Measurements from ENCODE around the gene WBP11. TPM values are rescaled to one million over a fixed set of nuclear protein-coding genes. Genes with fewer than 3 reads are reported as not detected.
A peak's percentile ranks its signal among the peaks of the same experiment; 100 is the strongest.

Gene WBP11
- total and polyA plus RNA-seq, 2 donors, result 9.2 to 24.5 TPM

DNA sequence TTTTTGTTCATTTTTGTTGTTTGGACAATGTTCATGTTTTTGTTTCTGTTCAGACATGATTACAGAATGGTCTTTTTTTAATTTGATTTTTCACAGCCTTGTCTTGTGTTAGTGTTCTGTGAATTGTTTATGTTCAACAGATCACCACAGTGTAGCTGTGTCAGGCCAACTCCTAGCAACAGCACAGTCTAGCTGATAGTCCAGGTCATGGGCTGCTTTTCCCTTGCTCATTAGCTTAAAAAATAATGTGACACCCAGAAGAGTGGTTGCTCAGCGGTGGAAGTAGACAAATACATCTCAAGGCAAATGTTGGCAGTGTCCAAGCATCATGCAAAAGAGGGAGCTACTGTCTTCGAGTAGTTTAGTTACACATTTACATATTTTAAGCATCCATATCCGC is 22.4 kb downstream of the WBP11 start:
- H3K4me1 ChIP-seq (ENCODE audit: control insufficient read depth in 2 of 2, insufficient read depth in 2 of 2, low read length in 2 of 2), result peaks cover 0 to 5% of the 10 kb centered on the region in 2 donors
- no peak for DNase-seq (ENCODE audit: low read depth in 6 of 9, low spot score in 9 of 9)
- H3K4me3 ChIP-seq (ENCODE audit: low read length in 2 of 2), result no peak overlapping the region
- no peaks in the 10 kb centered on the region for H3K9me3 ChIP-seq (ENCODE audit: control insufficient read depth in 2 of 2, insufficient read depth in 1 of 2, low read length in 1 of 2)
- 97% methylated on average over 3 of the region's 3 CpGs for WGBS
- peaks cover 3 to 11% of the 10 kb centered on the region in 2 donors for H3K36me3 ChIP-seq (ENCODE audit: control insufficient read depth in 2 of 2, insufficient read depth in 2 of 2, low read length in 1 of 2)
- no peak overlapping the region for H3K27ac ChIP-seq (ENCODE audit: low read depth in 1 of 2, low read length in 1 of 2)
- H3K27me3 ChIP-seq (ENCODE audit: control insufficient read depth in 2 of 2, insufficient read depth in 1 of 2, low read length in 1 of 2), result no peaks in the 10 kb centered on the region

DNA sequence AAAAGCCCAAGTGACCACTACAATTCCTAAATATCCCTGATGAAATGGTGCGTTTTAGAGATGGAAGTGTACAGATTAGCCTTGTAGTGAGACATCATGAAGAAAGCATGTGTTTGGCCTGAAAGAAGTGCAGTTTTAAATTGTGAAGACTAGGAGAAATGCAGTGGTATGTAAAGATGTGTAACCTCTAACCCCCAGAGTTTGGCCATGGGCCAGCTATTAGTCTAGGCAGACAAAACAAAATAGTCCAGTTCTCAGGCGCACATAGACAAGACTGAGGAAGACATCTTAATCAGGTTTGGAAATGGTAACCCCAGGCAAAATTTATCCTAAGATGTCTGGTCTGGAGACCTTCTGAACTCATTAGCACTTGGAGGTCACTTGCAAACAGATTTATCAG is 23.4 kb downstream of the WBP11 start:
- H3K4me3 ChIP-seq (ENCODE audit: low read length in 2 of 2), result no peak overlapping the region
- no peaks in the 10 kb centered on the region for H3K9me3 ChIP-seq (ENCODE audit: control insufficient read depth in 2 of 2, insufficient read depth in 1 of 2, low read length in 1 of 2)
- peaks cover 5 to 6% of the 10 kb centered on the region in 2 donors for H3K4me1 ChIP-seq (ENCODE audit: control insufficient read depth in 2 of 2, insufficient read depth in 2 of 2, low read length in 2 of 2)
- no peak overlapping the region for H3K27ac ChIP-seq (ENCODE audit: low read depth in 1 of 2, low read length in 1 of 2)
- DNase-seq (ENCODE audit: low read depth in 6 of 9, low spot score in 9 of 9), result no peak
- 98% methylated on average over 2 of the region's 2 CpGs for WGBS
- H3K36me3 ChIP-seq (ENCODE audit: control insufficient read depth in 2 of 2, insufficient read depth in 2 of 2, low read length in 1 of 2), result peaks cover under 1 to 5% of the 10 kb centered on the region in 2 donors
- H3K27me3 ChIP-seq (ENCODE audit: control insufficient read depth in 2 of 2, insufficient read depth in 1 of 2, low read length in 1 of 2), result no peaks in the 10 kb centered on the region

DNA sequence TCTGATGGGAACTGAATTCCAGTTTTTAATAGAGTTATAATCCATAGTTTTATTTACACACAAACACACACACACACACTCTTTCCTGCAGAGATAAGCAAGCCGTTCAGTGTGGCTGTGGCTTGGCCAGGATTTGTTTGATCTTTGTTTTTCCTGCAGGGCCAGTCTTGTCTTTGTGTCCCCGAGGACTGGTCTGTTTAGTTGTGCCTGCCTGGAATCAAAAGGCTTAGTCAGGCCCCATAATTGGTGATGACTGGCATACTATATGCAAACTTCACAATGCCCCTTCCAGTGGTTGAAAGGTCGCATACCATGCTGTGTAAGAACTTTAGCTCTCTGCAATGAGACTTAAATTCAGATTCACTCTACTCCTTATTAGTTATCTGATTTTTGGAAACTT is 26.0 kb downstream of the WBP11 start:
- peaks cover 6 to 12% of the 10 kb centered on the region in 2 donors for H3K4me1 ChIP-seq (ENCODE audit: control insufficient read depth in 2 of 2, insufficient read depth in 2 of 2, low read length in 2 of 2)
- whole genome bisulfite sequencing, result 92% methylated on average over 3 of the region's 3 CpGs
- no peak overlapping the region for H3K4me3 ChIP-seq (ENCODE audit: low read length in 2 of 2)
- DNase-seq (ENCODE audit: low read depth in 6 of 9, low spot score in 9 of 9), result no peak
- peaks cover 0 to 5% of the 10 kb centered on the region in 2 donors for H3K9me3 ChIP-seq (ENCODE audit: control insufficient read depth in 2 of 2, insufficient read depth in 1 of 2, low read length in 1 of 2)
- H3K27ac ChIP-seq (ENCODE audit: low read depth in 1 of 2, low read length in 1 of 2), result no peak overlapping the region
- no peaks in the 10 kb centered on the region for H3K36me3 ChIP-seq (ENCODE audit: control insufficient read depth in 2 of 2, insufficient read depth in 2 of 2, low read length in 1 of 2)
- H3K27me3 ChIP-seq (ENCODE audit: control insufficient read depth in 2 of 2, insufficient read depth in 1 of 2, low read length in 1 of 2), result peaks cover 0 to 4% of the 10 kb centered on the region in 2 donors

DNA sequence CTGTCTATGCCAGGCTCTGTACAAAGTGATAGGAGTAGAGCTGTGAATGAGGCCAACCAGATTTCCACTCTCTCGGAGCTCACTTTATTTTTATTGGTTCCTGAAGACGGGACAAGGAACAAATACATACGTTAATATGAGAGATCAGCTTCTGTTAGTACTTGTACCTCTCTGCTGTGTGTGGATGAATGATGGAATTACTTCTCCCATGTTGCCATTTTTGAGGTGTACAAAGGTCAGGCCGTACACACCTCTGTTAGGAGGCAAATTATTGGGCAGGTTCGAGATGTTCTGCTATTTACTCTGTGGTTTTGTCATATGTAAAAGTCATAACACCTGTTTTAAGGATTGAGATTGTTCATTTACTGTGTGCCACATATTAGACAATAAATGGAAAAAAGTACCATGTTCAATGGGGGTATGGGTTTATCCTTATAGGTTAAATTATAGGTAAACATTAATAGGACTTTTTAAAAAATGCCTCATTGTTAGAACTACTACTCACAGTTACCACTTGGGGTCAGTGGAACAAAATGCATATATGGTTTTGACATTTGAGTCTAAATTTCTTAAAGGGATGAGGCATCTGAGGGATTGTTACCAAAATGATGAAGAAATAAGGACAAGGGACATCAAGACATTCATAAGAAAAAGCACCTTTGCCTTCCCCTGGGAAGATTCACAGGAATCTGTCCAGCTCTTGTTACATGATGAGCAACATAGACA is 26.9 kb downstream of the WBP11 start:
- H3K27me3 ChIP-seq (ENCODE audit: control insufficient read depth in 2 of 2, insufficient read depth in 1 of 2, low read length in 1 of 2), result peaks cover 0 to 4% of the 10 kb centered on the region in 2 donors
- DNase-seq (ENCODE audit: low read depth in 6 of 9, low spot score in 9 of 9), result peak in 1 of 9 donors; percentile 25
- H3K9me3 ChIP-seq (ENCODE audit: control insufficient read depth in 2 of 2, insufficient read depth in 1 of 2, low read length in 1 of 2), result peaks cover 0 to 5% of the 10 kb centered on the region in 2 donors
- H3K36me3 ChIP-seq (ENCODE audit: control insufficient read depth in 2 of 2, insufficient read depth in 2 of 2, low read length in 1 of 2), result no peaks in the 10 kb centered on the region
- H3K4me1 ChIP-seq (ENCODE audit: control insufficient read depth in 2 of 2, insufficient read depth in 2 of 2, low read length in 2 of 2), result peaks cover 7 to 12% of the 10 kb centered on the region in 2 donors
- H3K4me3 ChIP-seq (ENCODE audit: low read length in 2 of 2), result no peak overlapping the region
- 95% methylated on average over 5 of the region's 5 CpGs for WGBS
- no peak overlapping the region for H3K27ac ChIP-seq (ENCODE audit: low read depth in 1 of 2, low read length in 1 of 2)

DNA sequence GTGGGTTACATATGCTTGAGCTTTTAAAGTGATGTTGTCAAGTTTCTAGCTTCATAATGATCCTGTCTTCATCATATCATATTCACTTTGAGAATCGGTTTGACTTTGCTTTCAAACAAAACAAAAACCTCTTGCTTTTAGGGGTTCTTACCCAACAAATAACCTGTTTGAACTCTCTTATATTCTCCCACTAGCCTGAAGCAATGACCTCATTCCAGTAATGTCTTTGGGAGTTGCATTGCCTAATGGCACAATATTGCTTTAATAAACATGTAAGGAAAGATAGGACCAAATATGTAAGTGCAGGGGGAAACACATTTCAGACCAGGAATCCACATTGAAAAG is 27.7 kb downstream of the WBP11 start:
- peaks cover 0 to 4% of the 10 kb centered on the region in 2 donors for H3K27me3 ChIP-seq (ENCODE audit: control insufficient read depth in 2 of 2, insufficient read depth in 1 of 2, low read length in 1 of 2)
- peak overlapping the region; percentile 70 to 89 for H3K4me3 ChIP-seq (ENCODE audit: low read length in 2 of 2)
- H3K27ac ChIP-seq (ENCODE audit: low read depth in 1 of 2, low read length in 1 of 2), result peak overlapping the region in 1 of 2 donors; percentile 92
- H3K9me3 ChIP-seq (ENCODE audit: control insufficient read depth in 2 of 2, insufficient read depth in 1 of 2, low read length in 1 of 2), result peaks cover 0 to 5% of the 10 kb centered on the region in 2 donors
- no peak for DNase-seq (ENCODE audit: low read depth in 6 of 9, low spot score in 9 of 9)
- 49% methylated on average over 1 of the region's 1 CpG for WGBS
- peaks cover 7 to 12% of the 10 kb centered on the region in 2 donors for H3K4me1 ChIP-seq (ENCODE audit: control insufficient read depth in 2 of 2, insufficient read depth in 2 of 2, low read length in 2 of 2)
- no peaks in the 10 kb centered on the region for H3K36me3 ChIP-seq (ENCODE audit: control insufficient read depth in 2 of 2, insufficient read depth in 2 of 2, low read length in 1 of 2)

DNA sequence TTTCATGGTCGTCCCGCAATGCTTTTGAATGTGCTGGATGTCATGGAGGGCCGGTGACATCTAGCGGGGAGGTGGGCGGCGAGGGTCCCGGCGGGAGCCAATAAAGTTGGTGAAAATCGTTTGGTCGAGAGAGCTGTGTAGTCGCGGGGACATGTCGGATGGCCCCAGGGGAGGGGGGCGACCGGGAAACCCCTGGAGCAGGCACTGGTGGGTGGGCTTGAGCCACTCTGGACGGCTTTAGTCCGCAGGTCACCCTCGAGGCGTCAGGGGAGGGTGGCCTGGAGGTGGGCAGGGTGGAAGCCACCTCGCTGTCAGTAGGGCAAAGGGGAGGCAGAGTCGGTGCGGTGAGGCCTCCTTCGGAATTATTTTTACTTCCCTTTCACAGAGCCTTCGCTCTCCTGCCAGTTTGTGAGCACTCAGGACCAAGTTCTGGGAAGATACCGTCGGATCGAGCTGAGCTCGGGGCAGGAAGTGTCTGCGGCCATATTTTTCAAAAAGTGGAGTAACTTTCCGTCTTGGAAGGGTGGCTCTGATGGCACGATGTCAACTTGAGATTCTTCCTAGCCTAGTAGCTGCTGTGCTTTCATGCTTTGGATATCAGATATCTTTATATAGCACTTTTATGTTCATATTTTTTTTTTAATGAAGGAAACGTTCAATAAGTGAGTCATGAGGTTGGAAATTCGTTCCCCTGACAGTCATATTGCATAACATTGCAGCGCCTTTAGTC is 28.2 kb downstream of the WBP11 start:
- peak overlapping the region; percentile 70 to 89 for H3K4me3 ChIP-seq (ENCODE audit: low read length in 2 of 2)
- H3K4me1 ChIP-seq (ENCODE audit: control insufficient read depth in 2 of 2, insufficient read depth in 2 of 2, low read length in 2 of 2), result peaks cover 7 to 12% of the 10 kb centered on the region in 2 donors
- DNase-seq (ENCODE audit: low read depth in 6 of 9, low spot score in 9 of 9), result peak in 6 of 9 donors; percentile 22 to 66 (median 32)
- no peaks in the 10 kb centered on the region for H3K36me3 ChIP-seq (ENCODE audit: control insufficient read depth in 2 of 2, insufficient read depth in 2 of 2, low read length in 1 of 2)
- peaks cover 0 to 5% of the 10 kb centered on the region in 2 donors for H3K9me3 ChIP-seq (ENCODE audit: control insufficient read depth in 2 of 2, insufficient read depth in 1 of 2, low read length in 1 of 2)
- peaks cover 0 to 4% of the 10 kb centered on the region in 2 donors for H3K27me3 ChIP-seq (ENCODE audit: control insufficient read depth in 2 of 2, insufficient read depth in 1 of 2, low read length in 1 of 2)
- H3K27ac ChIP-seq (ENCODE audit: low read depth in 1 of 2, low read length in 1 of 2), result peak overlapping the region; percentile 92 to 94
- 4% methylated on average over 34 of the region's 34 CpGs for WGBS

DNA sequence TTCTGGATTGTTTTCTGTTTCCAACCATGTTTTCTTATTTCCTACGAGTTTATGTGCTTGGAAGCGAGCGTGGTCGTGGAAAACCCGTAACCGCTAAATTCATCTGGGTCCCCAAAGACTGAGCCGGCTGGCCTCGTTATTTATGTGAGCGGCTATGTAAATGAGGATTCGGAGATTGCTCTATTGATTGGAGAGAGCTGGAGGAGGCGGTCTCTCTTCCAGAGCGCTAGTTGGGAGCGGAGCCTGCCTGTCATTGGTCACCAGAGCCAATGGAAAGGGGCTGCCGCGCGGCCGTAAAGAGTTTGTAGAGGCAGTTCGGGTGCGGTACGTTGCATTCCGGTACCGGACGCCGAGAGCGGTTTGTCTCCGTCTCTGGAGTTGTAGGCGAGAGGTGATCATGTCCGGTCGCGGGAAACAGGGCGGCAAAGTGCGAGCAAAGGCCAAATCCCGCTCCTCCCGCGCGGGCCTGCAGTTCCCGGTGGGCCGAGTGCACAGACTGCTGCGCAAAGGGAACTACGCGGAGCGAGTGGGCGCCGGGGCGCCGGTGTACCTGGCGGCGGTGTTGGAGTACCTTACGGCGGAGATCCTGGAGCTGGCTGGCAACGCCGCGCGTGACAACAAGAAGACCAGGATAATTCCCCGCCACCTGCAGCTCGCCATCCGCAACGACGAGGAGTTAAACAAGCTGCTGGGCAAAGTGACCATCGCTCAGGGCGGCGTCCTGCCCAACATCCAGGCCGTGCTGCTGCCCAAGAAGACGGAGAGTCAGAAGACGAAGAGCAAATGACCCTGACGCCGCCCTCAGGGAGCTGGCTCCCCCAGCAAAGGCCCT is 29.0 kb downstream of the WBP11 start:
- H3K9me3 ChIP-seq (ENCODE audit: control insufficient read depth in 2 of 2, insufficient read depth in 1 of 2, low read length in 1 of 2), result peaks cover 0 to 5% of the 10 kb centered on the region in 2 donors
- WGBS, result 1% methylated on average over 67 of the region's 67 CpGs
- DNase-seq (ENCODE audit: low read depth in 6 of 9, low spot score in 9 of 9), result peak; percentile 81 to 98 (median 93)
- H3K4me1 ChIP-seq (ENCODE audit: control insufficient read depth in 2 of 2, insufficient read depth in 2 of 2, low read length in 2 of 2), result peaks cover 7 to 16% of the 10 kb centered on the region in 2 donors
- peak overlapping the region; percentile 92 to 94 for H3K27ac ChIP-seq (ENCODE audit: low read depth in 1 of 2, low read length in 1 of 2)
- H3K4me3 ChIP-seq (ENCODE audit: low read length in 2 of 2), result peak overlapping the region; percentile 70 to 89
- H3K36me3 ChIP-seq (ENCODE audit: control insufficient read depth in 2 of 2, insufficient read depth in 2 of 2, low read length in 1 of 2), result no peaks in the 10 kb centered on the region
- peaks cover 0 to 4% of the 10 kb centered on the region in 2 donors for H3K27me3 ChIP-seq (ENCODE audit: control insufficient read depth in 2 of 2, insufficient read depth in 1 of 2, low read length in 1 of 2)

DNA sequence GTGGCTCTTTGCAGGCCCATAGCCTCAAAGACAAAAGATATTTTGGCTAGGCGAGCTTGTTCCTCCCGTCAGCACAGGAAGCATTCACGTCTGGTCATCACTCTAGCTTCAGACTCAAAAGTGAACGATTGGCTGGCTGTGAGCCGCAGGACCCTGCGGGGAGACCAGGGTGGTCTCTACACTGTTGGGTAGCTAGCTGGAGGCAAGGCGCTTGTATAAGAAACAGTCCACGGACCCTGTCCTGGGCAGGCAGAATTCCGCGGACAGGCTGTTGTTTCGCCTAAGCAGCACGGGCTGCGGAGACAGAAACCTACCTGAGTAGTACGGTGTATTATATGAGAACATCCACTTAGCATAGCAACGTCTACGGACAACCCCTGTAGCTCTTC is 29.6 kb downstream of the WBP11 start:
- peaks cover 12 to 22% of the 10 kb centered on the region in 2 donors for H3K4me1 ChIP-seq (ENCODE audit: control insufficient read depth in 2 of 2, insufficient read depth in 2 of 2, low read length in 2 of 2)
- WGBS, result 36% methylated on average over 16 of the region's 16 CpGs
- peak overlapping the region; percentile 70 to 89 for H3K4me3 ChIP-seq (ENCODE audit: low read length in 2 of 2)
- H3K27me3 ChIP-seq (ENCODE audit: control insufficient read depth in 2 of 2, insufficient read depth in 1 of 2, low read length in 1 of 2), result peaks cover 0 to 4% of the 10 kb centered on the region in 2 donors
- peak overlapping the region; percentile 87 to 92 for H3K27ac ChIP-seq (ENCODE audit: low read depth in 1 of 2, low read length in 1 of 2)
- no peaks in the 10 kb centered on the region for H3K36me3 ChIP-seq (ENCODE audit: control insufficient read depth in 2 of 2, insufficient read depth in 2 of 2, low read length in 1 of 2)
- peaks cover 0 to 5% of the 10 kb centered on the region in 2 donors for H3K9me3 ChIP-seq (ENCODE audit: control insufficient read depth in 2 of 2, insufficient read depth in 1 of 2, low read length in 1 of 2)
- peak in 1 of 9 donors; percentile 59 for DNase-seq (ENCODE audit: low read depth in 6 of 9, low spot score in 9 of 9)

Data from thymus (tissue), 11 donors.